COR-L47 (cell line): Measurements from ENCODE around the gene PILRA.
A peak's percentile ranks its signal among the peaks of the same experiment; 100 is the strongest.
"Not testable (repeated sequence)": the region's sequence is repeated elsewhere in the genome, so short reads cannot be mapped to it uniquely, and the experiment has no call there.

ENCODE experiments used
- DNase-seq: peaks from one replicate; lab custom pipeline; 2025; lab: John Stamatoyannopoulos, UW

Gene PILRA

GRCh38 chr7:100434297-100435144, 61.2 kb downstream of the PILRA start:
- no peak for DNase-seq

DNA sequence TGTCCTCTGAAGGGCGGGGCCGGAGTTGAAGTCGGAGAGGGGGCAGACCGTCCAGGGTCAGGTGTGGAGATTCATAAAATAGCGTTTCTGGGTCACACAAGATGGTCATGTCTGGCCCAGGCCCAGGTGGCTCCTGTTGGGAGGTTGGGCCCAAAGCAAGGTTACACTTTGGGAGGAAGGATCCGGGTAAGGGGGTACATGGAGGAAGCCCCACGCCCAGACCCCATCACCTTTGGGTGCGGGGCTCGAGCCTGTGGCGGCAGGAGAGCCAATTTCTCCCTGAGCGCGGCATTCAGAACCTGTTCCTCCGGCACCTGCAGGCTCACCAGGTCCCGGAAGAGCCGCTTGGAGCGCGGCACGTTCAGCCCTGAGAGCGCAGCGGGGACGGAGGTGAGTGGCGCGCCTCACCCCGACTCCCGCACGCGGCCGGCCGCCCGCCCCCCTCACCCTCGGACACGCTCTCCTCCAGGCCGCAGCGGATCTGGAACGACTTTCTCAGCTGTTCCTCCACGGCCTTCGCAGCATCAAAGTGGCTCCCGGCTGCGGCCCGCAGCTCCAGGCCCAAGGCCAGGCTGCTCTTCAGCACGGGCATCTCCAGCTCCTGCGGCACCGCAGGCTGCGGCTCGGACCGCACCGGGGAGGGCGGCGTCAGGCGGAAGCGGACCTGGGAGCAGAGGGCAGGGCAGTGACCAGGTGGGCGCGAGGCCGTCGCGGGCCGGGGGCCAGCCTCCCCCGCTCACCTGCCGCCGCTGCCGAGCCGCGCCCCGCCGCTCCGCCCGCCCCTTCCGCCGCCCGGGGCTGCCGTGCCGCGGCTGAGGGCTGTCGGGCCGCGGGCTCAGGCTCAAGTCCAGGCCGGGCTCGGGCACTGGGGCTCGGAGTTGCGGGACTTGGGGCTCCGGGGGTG, 62.4 kb downstream of the PILRA start:
- DNase-seq: peak; percentile 52

GRCh38 chr7:100437150-100438100, 64.1 kb downstream of the PILRA start:
- DNase-seq: no peak

- no peak for DNase-seq
These were observed 64.9 kb downstream of the PILRA start for GRCh38 chr7:100438172-100438571.

GRCh38 chr7:100438731-100439130, 65.4 kb downstream of the PILRA start:
- DNase-seq: not testable (repeated sequence)

DNA sequence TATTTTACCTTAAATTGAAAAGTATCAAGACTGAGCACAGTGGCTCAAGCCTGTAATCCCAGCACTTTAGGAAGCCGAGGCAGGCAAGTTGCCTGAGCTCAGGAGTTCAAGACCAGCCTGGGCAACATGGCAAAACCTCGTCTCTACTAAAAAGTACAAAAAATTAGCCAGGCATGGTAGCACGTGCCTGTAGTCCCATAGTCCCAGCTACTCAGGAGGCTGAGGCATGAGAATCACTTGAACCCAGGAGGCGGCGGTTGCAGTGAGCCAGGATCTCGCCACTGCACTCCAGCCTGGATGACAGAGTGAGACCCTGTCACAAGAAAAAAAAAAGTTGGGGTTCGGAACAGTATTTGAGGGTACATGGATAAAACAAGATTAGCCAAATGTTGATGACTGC, 66.0 kb downstream of the PILRA start:
- not testable (repeated sequence) for DNase-seq

DNA sequence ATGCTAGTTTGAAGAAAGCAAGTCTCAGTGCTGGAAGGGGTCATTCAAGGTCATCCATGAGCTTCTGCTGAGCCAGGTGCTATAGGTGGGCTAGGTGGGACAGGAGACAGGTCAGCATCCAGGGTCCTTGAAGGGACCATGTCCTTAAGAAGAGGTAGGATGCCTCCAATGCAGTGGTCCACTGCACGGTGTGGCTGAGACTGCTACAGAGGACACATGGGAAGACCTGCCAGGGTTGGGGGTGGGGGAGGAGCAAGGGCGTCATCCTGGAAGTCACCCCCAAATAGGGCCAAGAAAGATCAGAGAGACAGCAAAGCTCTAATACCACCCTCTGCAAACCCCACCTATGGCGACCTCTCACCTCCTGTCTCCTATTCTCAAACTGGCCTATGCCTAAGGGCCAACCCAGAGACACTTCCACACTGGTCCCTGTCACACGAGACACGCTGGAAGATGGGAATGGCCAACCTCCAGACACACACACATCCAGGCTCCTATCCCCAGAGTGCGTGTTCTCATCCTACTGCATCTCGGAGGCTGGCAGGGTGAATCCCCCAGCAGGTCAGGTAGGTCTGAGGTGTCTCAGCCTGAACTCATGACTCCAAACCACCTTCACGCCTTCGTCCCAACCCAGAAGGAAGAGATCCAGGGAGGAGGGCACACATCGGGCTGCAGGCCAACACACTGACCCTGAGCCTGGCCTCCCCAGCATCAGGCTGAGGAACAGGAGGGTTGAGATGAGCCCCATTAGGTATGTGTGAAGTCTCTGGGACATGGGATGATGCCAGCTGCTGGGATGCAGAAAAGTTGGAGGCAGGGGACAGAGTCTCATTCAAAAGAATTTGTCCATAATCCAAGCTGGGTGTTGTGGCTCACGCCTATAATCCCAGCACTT, 68.6 kb downstream of the PILRA start:
- no peak for DNase-seq

DNA sequence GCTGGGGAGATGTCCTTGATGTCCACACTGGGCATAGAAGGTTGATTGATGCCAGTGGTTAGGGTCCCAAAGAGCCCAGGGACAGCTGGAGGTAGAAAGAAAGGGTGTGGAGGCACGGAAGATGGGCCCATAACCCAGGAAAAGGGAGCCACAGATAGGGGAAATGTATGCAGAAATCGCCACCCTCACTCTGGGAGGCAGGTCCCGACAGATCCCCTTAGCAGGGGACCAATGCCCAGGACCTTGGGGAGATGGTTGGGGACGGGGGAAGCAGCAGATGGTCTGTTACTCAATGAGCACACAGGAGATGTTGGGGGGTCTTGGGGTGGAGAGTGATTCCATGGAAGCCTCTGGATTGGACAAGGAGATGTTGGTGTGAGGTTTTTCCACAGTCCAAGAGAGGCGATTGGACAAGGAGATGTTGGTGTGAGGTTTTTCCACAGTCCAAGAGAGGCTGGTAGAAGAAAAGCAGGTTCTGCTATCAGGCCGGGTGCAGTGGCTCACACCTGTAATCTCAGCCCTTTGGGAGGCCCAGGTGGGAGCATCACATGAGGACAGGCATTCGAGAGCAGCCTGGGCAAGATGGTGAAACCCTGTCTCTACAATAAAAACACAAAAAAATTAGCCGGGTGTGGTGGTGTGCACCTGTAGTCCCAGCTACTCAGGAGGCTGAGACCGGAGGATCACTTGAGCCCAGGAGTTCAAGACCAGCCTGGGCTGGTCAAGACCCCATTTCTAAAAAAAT, 70.0 kb downstream of the PILRA start:
- DNase-seq: no peak

DNA sequence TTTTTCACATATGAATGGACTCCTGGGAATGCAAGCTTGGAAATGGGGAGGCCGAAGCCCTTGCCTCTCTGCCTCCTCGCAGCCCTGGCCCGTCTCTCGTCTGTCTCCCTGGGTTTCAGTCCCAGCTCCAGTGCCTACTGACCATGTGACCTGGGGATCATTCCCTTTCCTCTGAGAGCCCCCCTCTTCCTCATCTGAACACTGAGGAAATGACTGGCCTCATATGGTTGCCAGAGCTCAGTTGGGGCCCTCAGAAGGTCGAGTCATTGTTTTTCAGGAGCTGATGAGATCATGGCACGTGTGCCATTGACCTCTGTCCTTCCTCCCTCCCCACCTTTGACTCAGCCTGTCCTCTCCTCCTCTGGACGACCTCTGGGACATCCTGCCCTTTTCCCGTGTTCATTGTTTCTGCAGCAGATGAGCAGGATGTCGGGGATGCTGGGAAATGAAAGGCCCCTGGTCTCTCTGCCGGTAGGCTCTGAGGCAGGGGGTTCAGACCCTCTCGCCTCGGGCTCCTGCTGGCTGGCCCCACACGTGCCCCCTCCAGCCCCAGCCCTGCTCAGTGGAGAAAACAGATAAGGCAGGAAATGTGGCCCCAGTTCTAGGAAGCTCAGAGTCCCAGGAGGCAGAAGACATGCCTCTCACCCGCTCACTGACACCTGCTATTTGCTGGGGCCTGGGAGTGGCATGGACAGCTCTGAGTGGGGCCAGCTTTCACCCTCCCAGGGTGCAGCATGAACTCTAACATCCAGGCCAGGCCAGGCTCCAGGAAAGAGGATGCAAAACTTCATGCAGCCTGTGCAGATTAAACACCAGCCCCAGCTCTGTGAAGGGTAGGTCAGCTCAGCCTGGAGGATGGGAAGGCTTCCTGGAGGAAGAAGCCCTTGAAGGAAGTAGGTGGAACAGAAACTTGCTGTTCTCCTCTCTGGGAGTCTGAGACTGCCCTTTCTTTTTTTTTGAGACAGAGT, 71.3 kb downstream of the PILRA start:
- no peak for DNase-seq

DNA sequence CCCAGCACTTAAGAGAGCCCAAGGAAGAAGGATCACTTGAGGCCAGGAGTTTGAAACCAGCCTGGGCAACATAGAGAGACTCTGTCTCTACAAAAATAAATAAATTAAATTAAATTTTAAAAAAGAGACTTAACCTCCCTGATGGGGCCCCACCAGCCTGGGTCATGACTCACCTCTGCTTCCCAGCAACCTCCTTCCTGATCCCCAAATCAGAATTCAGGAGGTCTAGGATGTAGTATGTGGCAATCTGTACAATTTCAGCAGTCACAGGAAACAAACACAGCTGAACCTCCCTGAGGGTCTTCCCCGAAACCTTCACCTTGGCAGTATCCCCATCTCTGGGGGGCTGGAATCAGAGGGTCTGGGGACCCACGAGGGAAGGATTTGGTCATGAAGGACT, 72.8 kb downstream of the PILRA start:
- no peak for DNase-seq

- DNase-seq: not testable (repeated sequence)
These were observed 74.1 kb downstream of the PILRA start for GRCh38 chr7:100447363-100447762.

GRCh38 chr7:100449190-100449795, 76.0 kb downstream of the PILRA start:
- DNase-seq: no peak
